Measurements from ENCODE around the gene SOHLH2. TPM values are rescaled to one million over a fixed set of nuclear protein-coding genes. Genes with fewer than 3 reads are reported as not detected.

The SOHLH2 gene
- total RNA-seq, 1 experiment from 2014 or later, result 5.8 TPM

GRCh38 chr13:36154567-36155291 lies 59.6 kb downstream of the SOHLH2 start:
- CTCF ChIA-PET, result no interaction called here
- peaks cover 16% of the 10 kb centered on the region for H3K27me3 Mint-ChIP-seq (ENCODE audit: low read depth)
- H3K36me3 Mint-ChIP-seq, result peaks cover 9% of the 10 kb centered on the region; the same call in 1 of the 2 replicates
- peak; percentile 62 for DNase-seq (ENCODE audit: low spot score)
- TF ChIP-seq ZNF121 (CRISPR knock-in tag; IDR thresholded peaks at IDR 0.05) (0 out of 2 replicates have a peak, but pooled peaks have one; percentile 25), FOXP1 (CRISPR knock-in tag; IDR thresholded peaks at IDR 0.05; ENCODE audit: borderline replicate concordance) (peak; percentile 68; the same call in 1 of the 2 replicates), FOXK1 (CRISPR knock-in tag; IDR thresholded peaks at IDR 0.05) (0 out of 2 replicates have a peak, but pooled peaks have one; percentile 13), HMGXB4 (CRISPR knock-in tag; IDR thresholded peaks at IDR 0.05) (0 out of 2 replicates have a peak, but pooled peaks have one; percentile 23), EMX1 (CRISPR knock-in tag; IDR thresholded peaks at IDR 0.05) (no peak), NR3C1 (CRISPR knock-in tag; conservative IDR thresholded peaks at IDR 0.05; ENCODE audit: low read depth) (0 out of 2 replicates have a peak, but pooled peaks have one; percentile 30), RELA (CRISPR knock-in tag; IDR thresholded peaks at IDR 0.05; ENCODE audit: borderline replicate concordance) (no peak), E2F5 (CRISPR knock-in tag; IDR thresholded peaks at IDR 0.05) (0 out of 2 replicates have a peak, but pooled peaks have one; percentile 33), ARID4B (CRISPR knock-in tag; IDR thresholded peaks at IDR 0.05; ENCODE audit: borderline replicate concordance) (no peak)
- POLR2A ChIA-PET, result no interaction called here
- peak; percentile 96 for ATAC-seq
- H3K9me3 Mint-ChIP-seq, result peaks cover 25% of the 10 kb centered on the region
- H3K27ac Mint-ChIP-seq, result no peak overlapping the region
- H3K4me1 Mint-ChIP-seq, result peaks cover 5% of the 10 kb centered on the region
- peak overlapping the region; percentile 70 for H3K4me3 Mint-ChIP-seq

GRCh38 chr13:36151591-36151990 lies 62.8 kb downstream of the SOHLH2 start:
- no peak overlapping the region for H3K27ac Mint-ChIP-seq
- ChIA-PET POLR2A (no interaction called here), CTCF (no interaction called here)
- H3K9me3 Mint-ChIP-seq, result peaks cover 28% of the 10 kb centered on the region
- DNase-seq (ENCODE audit: low spot score), result no peak
- H3K4me3 Mint-ChIP-seq, result no peak overlapping the region
- no peak for TF ChIP-seq TEAD4 (CRISPR knock-in tag; IDR thresholded peaks at IDR 0.05)
- no peak for TF ChIP-seq NR3C1 (CRISPR knock-in tag; conservative IDR thresholded peaks at IDR 0.05; ENCODE audit: low read depth)
- no peak for TF ChIP-seq MXD4 (CRISPR knock-in tag; IDR thresholded peaks at IDR 0.05; ENCODE audit: borderline replicate concordance)
- no peak for TF ChIP-seq SMAD4 (CRISPR knock-in tag; IDR thresholded peaks at IDR 0.05)
- no peak for TF ChIP-seq ATF2 (CRISPR knock-in tag; IDR thresholded peaks at IDR 0.05; ENCODE audit: borderline replicate concordance, low read depth)
- TF ChIP-seq GTF2I (CRISPR knock-in tag; conservative IDR thresholded peaks at IDR 0.05), result no peak
- TF ChIP-seq ATF6 (CRISPR knock-in tag; IDR thresholded peaks at IDR 0.05), result no peak
- TF ChIP-seq ZNF423 (CRISPR knock-in tag; IDR thresholded peaks at IDR 0.05), result no peak
- TF ChIP-seq EMX1 (CRISPR knock-in tag; IDR thresholded peaks at IDR 0.05), result no peak
- TF ChIP-seq IRF1 (CRISPR knock-in tag; IDR thresholded peaks at IDR 0.05), result no peak
- no peak for ATAC-seq
- H3K4me1 Mint-ChIP-seq, result peaks cover 5% of the 10 kb centered on the region
- peaks cover 16% of the 10 kb centered on the region for H3K27me3 Mint-ChIP-seq (ENCODE audit: low read depth)
- H3K36me3 Mint-ChIP-seq, result peaks cover 10% of the 10 kb centered on the region; the same call in 1 of the 2 replicates

Measured in WTC11 (cell line).